ENCODE results near the gene LGR4. TPM values are rescaled to one million over a fixed set of nuclear protein-coding genes. Genes with fewer than 3 reads are reported as not detected.

The LGR4 gene
- total RNA-seq, 2 experiments from 2014 or later: 0.06 to 1.2 TPM

DNA sequence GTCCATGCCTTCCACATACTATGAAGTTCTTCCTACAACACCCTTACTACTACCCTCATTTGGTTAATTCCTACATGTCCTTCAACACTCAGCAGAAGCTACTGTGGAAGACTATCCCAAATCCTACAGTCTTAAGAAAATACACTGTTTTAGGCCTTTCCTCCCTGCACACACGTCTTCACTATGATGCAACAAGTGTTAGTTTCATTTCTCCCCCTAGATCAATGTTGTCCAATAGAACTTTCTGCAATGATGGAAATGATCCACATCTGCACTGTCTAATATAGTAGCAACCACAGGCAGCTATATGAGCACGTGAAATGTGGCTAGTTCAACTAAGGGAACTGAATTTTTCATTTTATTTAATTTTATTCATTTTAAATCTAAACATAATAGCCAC lies 62.8 kb downstream of the LGR4 start:
- CTCF ChIA-PET (ENCODE audit: unreplicated experiment): no interaction called here
- H3K79me2 ChIP-seq (ENCODE audit: insufficient read depth, low read depth, low read length): no peaks in the 10 kb centered on the region

GRCh38 chr11:27409049-27409448 lies 63.5 kb downstream of the LGR4 start:
- CTCF ChIA-PET (ENCODE audit: unreplicated experiment): no interaction called here
- H3K9me2 ChIP-seq (ENCODE audit: insufficient read depth, low read length): no peaks in the 10 kb centered on the region
- no peaks in the 10 kb centered on the region for H3K36me3 ChIP-seq (ENCODE audit: insufficient read depth, low read length)
- no peak overlapping the region for H3K4me3 ChIP-seq (ENCODE audit: low read depth, low read length, poor library complexity, severe bottlenecking)
- H3K4me1 ChIP-seq (ENCODE audit: insufficient read depth, low read length, poor library complexity, severe bottlenecking): no peaks in the 10 kb centered on the region
- POLR2A ChIA-PET: no interaction called here
- H3K9me3 ChIP-seq (ENCODE audit: low read length): no peaks in the 10 kb centered on the region
- H3K79me2 ChIP-seq (ENCODE audit: insufficient read depth, low read depth, low read length): no peaks in the 10 kb centered on the region
- H4K20me1 ChIP-seq (ENCODE audit: insufficient read depth, low read length): no peaks in the 10 kb centered on the region
- intact Hi-C loops (cut with micrococcal nuclease; ENCODE audit: unreplicated experiment): no loop called here
- no peak for DNase-seq (ENCODE audit: low spot score)
- no peak overlapping the region for H2AFZ ChIP-seq (ENCODE audit: low read length)
- no peak overlapping the region for H3K4me2 ChIP-seq (ENCODE audit: low read length)
- TF ChIP-seq, protein P1, sequence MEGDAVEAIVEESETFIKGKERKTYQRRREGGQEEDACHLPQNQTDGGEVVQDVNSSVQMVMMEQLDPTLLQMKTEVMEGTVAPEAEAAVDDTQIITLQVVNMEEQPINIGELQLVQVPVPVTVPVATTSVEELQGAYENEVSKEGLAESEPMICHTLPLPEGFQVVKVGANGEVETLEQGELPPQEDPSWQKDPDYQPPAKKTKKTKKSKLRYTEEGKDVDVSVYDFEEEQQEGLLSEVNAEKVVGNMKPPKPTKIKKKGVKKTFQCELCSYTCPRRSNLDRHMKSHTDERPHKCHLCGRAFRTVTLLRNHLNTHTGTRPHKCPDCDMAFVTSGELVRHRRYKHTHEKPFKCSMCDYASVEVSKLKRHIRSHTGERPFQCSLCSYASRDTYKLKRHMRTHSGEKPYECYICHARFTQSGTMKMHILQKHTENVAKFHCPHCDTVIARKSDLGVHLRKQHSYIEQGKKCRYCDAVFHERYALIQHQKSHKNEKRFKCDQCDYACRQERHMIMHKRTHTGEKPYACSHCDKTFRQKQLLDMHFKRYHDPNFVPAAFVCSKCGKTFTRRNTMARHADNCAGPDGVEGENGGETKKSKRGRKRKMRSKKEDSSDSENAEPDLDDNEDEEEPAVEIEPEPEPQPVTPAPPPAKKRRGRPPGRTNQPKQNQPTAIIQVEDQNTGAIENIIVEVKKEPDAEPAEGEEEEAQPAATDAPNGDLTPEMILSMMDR (conservative IDR thresholded peaks at IDR 0.05; ENCODE audit: low read length): no peak
- TF ChIP-seq EZH2phosphoT487 (IDR thresholded peaks at IDR 0.05; ENCODE audit: borderline replicate concordance, low read depth, low read length): no peak
- no peak overlapping the region for H3K27ac ChIP-seq (ENCODE audit: low read depth, low read length, poor library complexity, severe bottlenecking)
- BruUV-seq (replicated peaks): no TSS peak

More for the DNA sequence above, 62.8 kb downstream of the LGR4 start:
- no peaks in the 10 kb centered on the region for H3K9me2 ChIP-seq (ENCODE audit: insufficient read depth, low read length)
- no TSS peak for BruUV-seq (replicated peaks)
- H3K4me3 ChIP-seq (ENCODE audit: low read depth, low read length, poor library complexity, severe bottlenecking): no peak overlapping the region
- no peaks in the 10 kb centered on the region for H3K36me3 ChIP-seq (ENCODE audit: insufficient read depth, low read length)
- intact Hi-C loops (cut with micrococcal nuclease; ENCODE audit: unreplicated experiment): no loop called here
- H3K9me3 ChIP-seq (ENCODE audit: low read length): no peaks in the 10 kb centered on the region
- H2AFZ ChIP-seq (ENCODE audit: low read length): no peak overlapping the region
- no peaks in the 10 kb centered on the region for H3K4me1 ChIP-seq (ENCODE audit: insufficient read depth, low read length, poor library complexity, severe bottlenecking)
- H3K27ac ChIP-seq (ENCODE audit: low read depth, low read length, poor library complexity, severe bottlenecking): no peak overlapping the region
- DNase-seq (ENCODE audit: low spot score): no peak
- POLR2A ChIA-PET: interaction anchor here (0.6 kb wide), 1 partner anchor 452 kb away, joined by 3 read pairs; no protein-coding TSS in a partner anchor
- H4K20me1 ChIP-seq (ENCODE audit: insufficient read depth, low read length): no peaks in the 10 kb centered on the region
- H3K4me2 ChIP-seq (ENCODE audit: low read length): no peak overlapping the region
- TF ChIP-seq, protein P1 (conservative IDR thresholded peaks at IDR 0.05; ENCODE audit: low read length): no peak
- TF ChIP-seq EZH2phosphoT487 (IDR thresholded peaks at IDR 0.05; ENCODE audit: borderline replicate concordance, low read depth, low read length): no peak

DNA sequence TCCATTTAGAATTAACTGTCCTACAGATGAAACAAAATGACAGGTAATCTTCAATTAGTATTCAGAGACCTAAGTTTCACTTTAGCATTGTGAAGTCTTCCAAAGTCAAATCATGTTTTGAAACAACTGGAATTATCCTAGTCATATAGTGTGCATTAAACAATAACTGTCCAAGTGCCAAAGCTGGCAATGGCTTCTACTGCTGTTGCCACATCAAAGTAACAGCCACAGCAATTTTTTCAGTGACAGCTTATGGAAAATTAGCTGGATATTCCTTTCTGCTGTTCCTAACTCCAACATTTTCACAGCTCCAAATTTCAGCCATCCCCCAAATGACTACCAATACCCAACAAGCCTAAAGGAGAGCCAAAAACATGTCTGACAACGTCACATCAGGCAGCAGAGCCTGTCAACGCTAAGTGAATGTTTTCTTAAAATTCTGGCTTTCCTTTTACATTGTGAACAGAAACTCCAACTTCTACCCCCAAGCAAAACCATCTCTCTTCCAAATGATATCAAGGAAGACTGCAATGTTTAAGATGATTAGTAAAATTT lies 64.3 kb downstream of the LGR4 start:
- intact Hi-C loops (cut with micrococcal nuclease; ENCODE audit: unreplicated experiment): no loop called here
- H2AFZ ChIP-seq (ENCODE audit: low read length): no peak overlapping the region
- ChIA-PET POLR2A (no interaction called here), CTCF (ENCODE audit: unreplicated experiment) (no interaction called here)
- H3K36me3 ChIP-seq (ENCODE audit: insufficient read depth, low read length): no peaks in the 10 kb centered on the region
- no peak for DNase-seq (ENCODE audit: low spot score)
- no peak overlapping the region for H3K27ac ChIP-seq (ENCODE audit: low read depth, low read length, poor library complexity, severe bottlenecking)
- no peak overlapping the region for H3K4me3 ChIP-seq (ENCODE audit: low read depth, low read length, poor library complexity, severe bottlenecking)
- no TSS peak for BruUV-seq (replicated peaks)
- no peaks in the 10 kb centered on the region for H3K9me3 ChIP-seq (ENCODE audit: low read length)
- no peaks in the 10 kb centered on the region for H4K20me1 ChIP-seq (ENCODE audit: insufficient read depth, low read length)
- H3K4me2 ChIP-seq (ENCODE audit: low read length): no peak overlapping the region
- no peaks in the 10 kb centered on the region for H3K79me2 ChIP-seq (ENCODE audit: insufficient read depth, low read depth, low read length)
- H3K4me1 ChIP-seq (ENCODE audit: insufficient read depth, low read length, poor library complexity, severe bottlenecking): no peaks in the 10 kb centered on the region
- H3K9me2 ChIP-seq (ENCODE audit: insufficient read depth, low read length): no peaks in the 10 kb centered on the region
- TF ChIP-seq EZH2phosphoT487 (IDR thresholded peaks at IDR 0.05; ENCODE audit: borderline replicate concordance, low read depth, low read length): no peak
- TF ChIP-seq, protein P1 (conservative IDR thresholded peaks at IDR 0.05; ENCODE audit: low read length): no peak

All from OCI-LY7 (cell line).